RWPE1 (cell line): Measurements from ENCODE around the gene TM9SF4.
"Not testable (repeated sequence)": the region's sequence is repeated elsewhere in the genome, so short reads cannot be mapped to it uniquely, and the experiment has no call there.

Experiments used
- CTCF ChIA-PET: fragments of 350-600 bp; sonication (Branson Sonifier 250); formaldehyde crosslinking; extraction: SDS; loops from one replicate; lab custom pipeline; 2021; lab: Yijun Ruan, JAX
- POLR2A ChIA-PET: fragments of 400-600 bp; formaldehyde crosslinking; extraction: SDS; loops from one replicate; lab custom pipeline; 2020; ENCODE audit warnings: antibody characterized with exemption; ENCODE audit not compliant: low non-redundant PET; lab: Yijun Ruan, JAX
- DNase-seq: peaks from one replicate; pipeline ENCODE4 v3.0.0; 2012; ENCODE audit warnings: low spot score
- H3K27ac ChIP-seq: fragments of 450-650 bp; 2 replicates; pipeline ENCODE4 v1.5.1; 2017
- TF ChIP-seq, protein P1 (sequence below): fragments of 450-650 bp; conservative IDR thresholded peaks from 2 replicates; pipeline ENCODE4 v1.5.1; 2017; ENCODE audit warnings: low read depth, mild to moderate bottlenecking

TM9SF4 gene

DNA sequence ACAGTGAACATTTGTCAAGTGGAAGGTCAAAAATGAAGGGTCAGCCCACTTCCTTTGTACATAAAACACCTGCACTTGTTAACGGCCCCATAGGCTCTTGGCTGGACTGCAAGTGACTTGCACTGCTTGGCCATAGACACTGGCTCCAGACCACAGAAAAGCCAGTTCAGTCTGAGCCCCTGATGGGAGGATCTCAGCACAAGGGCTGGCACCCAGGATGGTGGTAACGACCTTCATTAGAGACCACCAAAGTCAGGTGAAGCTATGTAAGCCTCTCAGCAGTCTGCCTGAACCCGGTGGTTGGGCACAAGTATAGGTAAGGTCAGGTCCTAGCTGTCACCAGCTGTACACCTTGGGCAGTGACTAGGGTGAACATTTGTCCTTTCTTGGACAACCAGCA, 81.9 kb downstream of the TM9SF4 start:
- TF ChIP-seq, protein P1, sequence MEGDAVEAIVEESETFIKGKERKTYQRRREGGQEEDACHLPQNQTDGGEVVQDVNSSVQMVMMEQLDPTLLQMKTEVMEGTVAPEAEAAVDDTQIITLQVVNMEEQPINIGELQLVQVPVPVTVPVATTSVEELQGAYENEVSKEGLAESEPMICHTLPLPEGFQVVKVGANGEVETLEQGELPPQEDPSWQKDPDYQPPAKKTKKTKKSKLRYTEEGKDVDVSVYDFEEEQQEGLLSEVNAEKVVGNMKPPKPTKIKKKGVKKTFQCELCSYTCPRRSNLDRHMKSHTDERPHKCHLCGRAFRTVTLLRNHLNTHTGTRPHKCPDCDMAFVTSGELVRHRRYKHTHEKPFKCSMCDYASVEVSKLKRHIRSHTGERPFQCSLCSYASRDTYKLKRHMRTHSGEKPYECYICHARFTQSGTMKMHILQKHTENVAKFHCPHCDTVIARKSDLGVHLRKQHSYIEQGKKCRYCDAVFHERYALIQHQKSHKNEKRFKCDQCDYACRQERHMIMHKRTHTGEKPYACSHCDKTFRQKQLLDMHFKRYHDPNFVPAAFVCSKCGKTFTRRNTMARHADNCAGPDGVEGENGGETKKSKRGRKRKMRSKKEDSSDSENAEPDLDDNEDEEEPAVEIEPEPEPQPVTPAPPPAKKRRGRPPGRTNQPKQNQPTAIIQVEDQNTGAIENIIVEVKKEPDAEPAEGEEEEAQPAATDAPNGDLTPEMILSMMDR = no peak
- DNase-seq = no peak
- CTCF ChIA-PET = no interaction called here
- POLR2A ChIA-PET = no interaction called here
- H3K27ac ChIP-seq = peak overlapping the region; percentile 29

DNA sequence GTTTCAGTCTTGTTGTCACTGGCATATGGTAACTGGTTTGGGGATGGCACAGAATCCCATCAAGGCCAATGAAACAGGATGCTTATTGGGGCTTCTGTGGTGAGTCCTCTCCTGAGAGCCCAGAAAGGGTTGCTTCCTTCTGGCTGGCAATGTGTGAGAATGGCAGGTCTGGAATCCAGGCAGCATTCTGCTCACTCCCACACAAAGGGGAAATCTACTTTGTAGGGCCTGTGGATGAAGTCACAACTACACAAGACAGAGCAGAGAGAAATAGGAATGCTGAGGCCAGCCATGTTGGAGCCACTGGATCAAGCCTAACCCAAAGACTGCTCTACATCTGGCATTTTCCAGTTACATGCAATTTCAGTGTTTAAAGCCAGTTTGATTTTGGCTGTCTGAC, 82.4 kb downstream of the TM9SF4 start:
- TF ChIP-seq, protein P1 = no peak
- POLR2A ChIA-PET = no interaction called here

DNA sequence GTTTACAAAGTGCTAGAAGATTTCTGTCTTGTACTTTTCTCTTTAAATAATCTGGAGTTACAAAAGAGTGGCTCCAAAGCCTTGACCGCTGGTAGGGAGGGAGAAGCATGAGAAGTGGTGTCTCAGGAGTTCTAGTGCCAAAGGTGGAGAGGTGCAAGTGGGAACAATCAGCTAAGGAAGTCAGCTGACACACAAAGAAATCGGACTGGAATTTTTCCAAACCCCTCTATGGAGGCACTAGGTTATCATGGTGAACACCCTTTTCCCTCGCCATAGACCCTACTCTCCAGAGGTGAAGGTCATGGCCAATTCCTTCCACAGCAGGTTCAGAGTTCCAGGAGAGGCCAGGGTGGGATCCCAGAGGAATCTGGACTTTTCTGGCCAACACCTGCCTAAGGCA, 83.2 kb downstream of the TM9SF4 start:
- POLR2A ChIA-PET = no interaction called here
- TF ChIP-seq, protein P1 = no peak
- CTCF ChIA-PET = interaction anchor here (0.5 kb wide), 1 partner anchor 13 kb away, joined by 3 read pairs; no protein-coding TSS in a partner anchor
- DNase-seq = no peak
- no peak overlapping the region for H3K27ac ChIP-seq

More for the DNA sequence above, 82.4 kb downstream of the TM9SF4 start:
- no peak for DNase-seq
- CTCF ChIA-PET = no interaction called here
- H3K27ac ChIP-seq = peak overlapping the region; percentile 29; the same call in 1 of the 2 replicates

DNA sequence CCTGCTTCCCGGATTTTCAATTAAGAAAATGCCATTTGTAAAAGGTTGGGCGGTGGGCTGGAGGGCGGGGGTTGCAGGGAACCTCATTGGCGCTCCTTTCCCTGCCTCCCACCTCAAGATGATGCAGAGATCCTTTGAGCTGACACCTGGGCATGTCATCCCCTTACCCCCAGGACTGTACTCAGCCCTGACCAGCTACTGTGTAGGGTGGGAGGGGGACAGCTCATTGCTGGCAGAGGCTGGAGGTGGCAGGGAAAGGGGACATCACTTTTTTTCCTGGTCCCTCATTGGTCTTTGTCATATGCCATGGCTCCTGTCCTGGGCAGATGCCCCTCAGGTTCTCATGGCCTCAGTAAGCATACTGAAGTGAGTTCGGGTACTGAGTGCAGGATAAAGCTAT, 83.8 kb downstream of the TM9SF4 start:
- CTCF ChIA-PET, POLR2A ChIA-PET, H3K27ac ChIP-seq, DNase-seq: not testable (repeated sequence)

- no peak overlapping the region for H3K27ac ChIP-seq
- POLR2A ChIA-PET = no interaction called here
- no peak for DNase-seq
- TF ChIP-seq, protein P1 = no peak
- CTCF ChIA-PET = interaction anchor here (0.6 kb wide), 1 partner anchor 821 kb away, joined by 4 read pairs; no protein-coding TSS in a partner anchor
Measured at GRCh38 chr20:32193996-32194395, 84.5 kb downstream of the TM9SF4 start.

- ChIA-PET POLR2A (no interaction called here), CTCF (no interaction called here)
- TF ChIP-seq, protein P1 = no peak
- no peak for DNase-seq
- H3K27ac ChIP-seq = no peak overlapping the region
Measured at GRCh38 chr20:32195581-32195980, 86.1 kb downstream of the TM9SF4 start.

DNA sequence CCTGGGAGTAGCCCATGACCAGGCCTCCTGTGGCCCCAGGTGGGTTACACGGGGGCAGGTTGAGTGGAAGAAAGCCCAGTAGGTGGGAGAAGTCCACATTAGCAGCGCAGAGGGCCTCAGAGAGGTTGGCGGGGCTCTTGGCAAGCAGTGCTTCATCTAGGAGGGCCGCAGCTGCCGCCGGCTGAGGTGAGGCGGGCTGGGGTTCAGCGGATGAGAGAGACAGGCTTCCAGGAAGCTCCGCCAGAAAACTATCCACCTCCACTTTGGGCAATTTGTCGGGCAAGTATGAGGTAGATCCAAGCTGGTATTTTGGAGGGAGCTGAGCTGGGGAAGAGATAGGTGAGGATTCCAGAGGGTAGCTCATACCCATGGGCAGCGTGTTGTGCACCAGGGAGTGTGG, 87.1 kb downstream of the TM9SF4 start:
- POLR2A ChIA-PET, H3K27ac ChIP-seq, DNase-seq: not testable (repeated sequence)
- CTCF ChIA-PET = interaction anchor here (0.6 kb wide), 2 partner anchors 197 to 484 kb away, joined by 3 read pairs; no protein-coding TSS in a partner anchor

DNA sequence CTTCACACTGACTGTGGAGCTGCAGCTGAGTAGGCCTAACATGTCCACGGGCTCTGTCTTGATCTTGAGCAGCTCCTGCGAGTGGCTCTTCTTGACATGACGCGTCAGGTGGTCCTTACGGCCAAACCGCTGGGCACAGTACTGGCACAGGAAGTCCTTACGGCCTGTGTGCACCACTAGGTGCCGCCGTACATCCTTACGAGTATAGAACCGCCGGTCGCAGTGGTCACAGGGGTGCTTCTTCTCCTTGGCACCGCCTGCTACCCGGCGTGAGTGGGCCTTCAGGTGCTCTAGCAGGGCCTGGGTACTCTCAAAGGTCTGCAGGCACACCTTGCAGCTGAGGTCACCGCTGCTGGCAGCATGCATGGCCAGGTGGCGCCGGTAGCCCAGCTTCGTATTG, 87.6 kb downstream of the TM9SF4 start:
- not testable (repeated sequence) for H3K27ac ChIP-seq
- CTCF ChIA-PET = interaction anchor here (0.6 kb wide), 1 partner anchor 483 kb away, joined by 3 read pairs; no protein-coding TSS in a partner anchor

More for the DNA sequence above, 87.6 kb downstream of the TM9SF4 start:
- DNase-seq, POLR2A ChIA-PET: not testable (repeated sequence)
